Measurements from ENCODE around the gene CD74. TPM values are rescaled to one million over a fixed set of nuclear protein-coding genes. Genes with fewer than 3 reads are reported as not detected.

The CD74 gene
- total and polyA plus RNA-seq, 2 of the 13 experiments (the other 11 are each of a cell fraction or from before 2014, with no cell fraction given), result 34.1 to 84.4 TPM

DNA sequence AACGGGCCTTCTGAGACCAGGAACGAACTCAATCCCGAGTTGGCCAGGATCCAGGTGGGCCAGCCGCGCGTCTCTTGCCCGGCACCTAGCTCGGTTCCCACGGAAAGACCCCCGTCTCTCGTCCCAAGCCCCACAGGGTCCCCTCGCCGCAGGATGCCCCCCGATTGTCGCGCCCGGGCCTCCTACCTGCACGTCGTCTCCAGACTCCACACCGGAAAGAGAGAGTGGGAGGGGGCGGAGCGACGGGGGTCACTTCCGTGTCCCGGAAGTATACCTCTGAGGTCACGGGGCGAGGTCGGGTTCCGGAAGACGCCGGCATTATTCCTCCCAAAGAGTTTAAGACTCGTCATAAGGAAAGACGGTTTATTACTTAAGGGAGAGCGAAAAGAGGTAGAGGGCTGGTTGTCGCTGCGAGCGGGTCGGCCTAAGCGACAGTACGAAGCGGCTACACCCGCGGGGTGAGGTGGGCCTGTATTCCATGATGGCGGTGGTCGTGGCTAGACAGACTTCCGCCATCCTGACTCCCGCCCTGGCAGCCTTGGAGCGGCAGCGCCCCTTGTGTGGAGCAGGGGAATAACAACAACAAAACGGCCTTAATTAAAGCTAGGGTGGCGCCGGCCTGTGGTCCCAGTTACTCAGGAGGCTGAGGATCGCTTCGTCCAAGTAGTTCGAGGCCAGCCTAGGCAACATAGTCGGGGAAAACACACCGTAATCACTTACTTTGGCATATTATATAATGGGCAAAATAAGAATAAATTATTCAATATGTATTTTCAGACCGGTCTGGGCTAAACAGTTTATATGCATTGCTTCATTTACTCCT is 37.0 kb upstream of the CD74 start, which contains the start of gene RPS14 (continued):
- TF ChIP-seq, protein P1, sequence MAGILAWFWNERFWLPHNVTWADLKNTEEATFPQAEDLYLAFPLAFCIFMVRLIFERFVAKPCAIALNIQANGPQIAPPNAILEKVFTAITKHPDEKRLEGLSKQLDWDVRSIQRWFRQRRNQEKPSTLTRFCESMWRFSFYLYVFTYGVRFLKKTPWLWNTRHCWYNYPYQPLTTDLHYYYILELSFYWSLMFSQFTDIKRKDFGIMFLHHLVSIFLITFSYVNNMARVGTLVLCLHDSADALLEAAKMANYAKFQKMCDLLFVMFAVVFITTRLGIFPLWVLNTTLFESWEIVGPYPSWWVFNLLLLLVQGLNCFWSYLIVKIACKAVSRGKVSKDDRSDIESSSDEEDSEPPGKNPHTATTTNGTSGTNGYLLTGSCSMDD (CRISPR knock-in tag; IDR thresholded peaks at IDR 0.05), result 0 out of 2 replicates have a peak, but pooled peaks have one; percentile 40
- TF ChIP-seq ZNF563 (CRISPR knock-in tag; IDR thresholded peaks at IDR 0.05) (peak; percentile 58; the same call in 1 of the 2 replicates), ZNF766 (CRISPR knock-in tag; IDR thresholded peaks at IDR 0.05; ENCODE audit: borderline replicate concordance) (peak; percentile 69; the same call in 1 of the 2 replicates), HOXD1 (CRISPR knock-in tag; IDR thresholded peaks at IDR 0.05) (0 out of 2 replicates have a peak, but pooled peaks have one; percentile 21), BORCS8-MEF2B (CRISPR knock-in tag; IDR thresholded peaks at IDR 0.05) (peak; percentile 74; the same call in 1 of the 2 replicates), GLI4 (CRISPR knock-in tag; IDR thresholded peaks at IDR 0.05; ENCODE audit: borderline replicate concordance) (peak; percentile 43; the same call in 1 of the 2 replicates), TEAD3 (CRISPR knock-in tag; optimal IDR thresholded peaks at IDR 0.05; ENCODE audit: borderline replicate concordance) (peak; percentile 42), ZFP41 (CRISPR knock-in tag; IDR thresholded peaks at IDR 0.05; ENCODE audit: borderline replicate concordance) (no peak; the same call in 1 of the 2 replicates), ZNF124 (CRISPR knock-in tag; IDR thresholded peaks at IDR 0.05) (peak; percentile 63; the same call in 1 of the 2 replicates), RARG (CRISPR knock-in tag; IDR thresholded peaks at IDR 0.05; ENCODE audit: low read depth) (no peak), ZNF143 (CRISPR knock-in tag; IDR thresholded peaks at IDR 0.05) (peak; percentile 49), BRCA1 (CRISPR knock-in tag; IDR thresholded peaks at IDR 0.05) (no peak), ZNF12 (CRISPR knock-in tag; IDR thresholded peaks at IDR 0.05) (no peak), ZNF335 (CRISPR knock-in tag; IDR thresholded peaks at IDR 0.05) (peak; percentile 77; the same call in 1 of the 2 replicates), ZNF564 (CRISPR knock-in tag; IDR thresholded peaks at IDR 0.05) (no peak), ZNF792 (CRISPR knock-in tag; IDR thresholded peaks at IDR 0.05) (no peak; the same call in 1 of the 2 replicates), RXRA (CRISPR knock-in tag; IDR thresholded peaks at IDR 0.05) (peak; percentile 77)
- TF ChIP-seq, protein P2, sequence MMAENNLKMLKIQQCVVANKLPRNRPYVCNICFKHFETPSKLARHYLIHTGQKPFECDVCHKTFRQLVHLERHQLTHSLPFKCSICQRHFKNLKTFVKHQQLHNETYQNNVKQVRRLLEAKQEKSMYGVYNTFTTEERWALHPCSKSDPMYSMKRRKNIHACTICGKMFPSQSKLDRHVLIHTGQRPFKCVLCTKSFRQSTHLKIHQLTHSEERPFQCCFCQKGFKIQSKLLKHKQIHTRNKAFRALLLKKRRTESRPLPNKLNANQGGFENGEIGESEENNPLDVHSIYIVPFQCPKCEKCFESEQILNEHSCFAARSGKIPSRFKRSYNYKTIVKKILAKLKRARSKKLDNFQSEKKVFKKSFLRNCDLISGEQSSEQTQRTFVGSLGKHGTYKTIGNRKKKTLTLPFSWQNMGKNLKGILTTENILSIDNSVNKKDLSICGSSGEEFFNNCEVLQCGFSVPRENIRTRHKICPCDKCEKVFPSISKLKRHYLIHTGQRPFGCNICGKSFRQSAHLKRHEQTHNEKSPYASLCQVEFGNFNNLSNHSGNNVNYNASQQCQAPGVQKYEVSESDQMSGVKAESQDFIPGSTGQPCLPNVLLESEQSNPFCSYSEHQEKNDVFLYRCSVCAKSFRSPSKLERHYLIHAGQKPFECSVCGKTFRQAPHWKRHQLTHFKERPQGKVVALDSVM (CRISPR knock-in tag; IDR thresholded peaks at IDR 0.05), result peak; percentile 78
- TF ChIP-seq, protein P3, sequence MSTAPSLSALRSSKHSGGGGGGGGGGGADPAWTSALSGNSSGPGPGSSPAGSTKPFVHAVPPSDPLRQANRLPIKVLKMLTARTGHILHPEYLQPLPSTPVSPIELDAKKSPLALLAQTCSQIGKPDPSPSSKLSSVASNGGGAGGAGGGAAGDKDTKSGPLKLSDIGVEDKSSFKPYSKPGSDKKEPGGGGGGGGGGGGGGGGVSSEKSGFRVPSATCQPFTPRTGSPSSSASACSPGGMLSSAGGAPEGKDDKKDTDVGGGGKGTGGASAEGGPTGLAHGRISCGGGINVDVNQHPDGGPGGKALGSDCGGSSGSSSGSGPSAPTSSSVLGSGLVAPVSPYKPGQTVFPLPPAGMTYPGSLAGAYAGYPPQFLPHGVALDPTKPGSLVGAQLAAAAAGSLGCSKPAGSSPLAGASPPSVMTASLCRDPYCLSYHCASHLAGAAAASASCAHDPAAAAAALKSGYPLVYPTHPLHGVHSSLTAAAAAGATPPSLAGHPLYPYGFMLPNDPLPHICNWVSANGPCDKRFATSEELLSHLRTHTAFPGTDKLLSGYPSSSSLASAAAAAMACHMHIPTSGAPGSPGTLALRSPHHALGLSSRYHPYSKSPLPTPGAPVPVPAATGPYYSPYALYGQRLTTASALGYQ (CRISPR knock-in tag; IDR thresholded peaks at IDR 0.05), result peak; percentile 32
- TF ChIP-seq, protein P4, sequence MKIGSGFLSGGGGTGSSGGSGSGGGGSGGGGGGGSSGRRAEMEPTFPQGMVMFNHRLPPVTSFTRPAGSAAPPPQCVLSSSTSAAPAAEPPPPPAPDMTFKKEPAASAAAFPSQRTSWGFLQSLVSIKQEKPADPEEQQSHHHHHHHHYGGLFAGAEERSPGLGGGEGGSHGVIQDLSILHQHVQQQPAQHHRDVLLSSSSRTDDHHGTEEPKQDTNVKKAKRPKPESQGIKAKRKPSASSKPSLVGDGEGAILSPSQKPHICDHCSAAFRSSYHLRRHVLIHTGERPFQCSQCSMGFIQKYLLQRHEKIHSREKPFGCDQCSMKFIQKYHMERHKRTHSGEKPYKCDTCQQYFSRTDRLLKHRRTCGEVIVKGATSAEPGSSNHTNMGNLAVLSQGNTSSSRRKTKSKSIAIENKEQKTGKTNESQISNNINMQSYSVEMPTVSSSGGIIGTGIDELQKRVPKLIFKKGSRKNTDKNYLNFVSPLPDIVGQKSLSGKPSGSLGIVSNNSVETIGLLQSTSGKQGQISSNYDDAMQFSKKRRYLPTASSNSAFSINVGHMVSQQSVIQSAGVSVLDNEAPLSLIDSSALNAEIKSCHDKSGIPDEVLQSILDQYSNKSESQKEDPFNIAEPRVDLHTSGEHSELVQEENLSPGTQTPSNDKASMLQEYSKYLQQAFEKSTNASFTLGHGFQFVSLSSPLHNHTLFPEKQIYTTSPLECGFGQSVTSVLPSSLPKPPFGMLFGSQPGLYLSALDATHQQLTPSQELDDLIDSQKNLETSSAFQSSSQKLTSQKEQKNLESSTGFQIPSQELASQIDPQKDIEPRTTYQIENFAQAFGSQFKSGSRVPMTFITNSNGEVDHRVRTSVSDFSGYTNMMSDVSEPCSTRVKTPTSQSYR (CRISPR knock-in tag; IDR thresholded peaks at IDR 0.05; ENCODE audit: borderline replicate concordance), result no peak
- TF ChIP-seq, protein P5, sequence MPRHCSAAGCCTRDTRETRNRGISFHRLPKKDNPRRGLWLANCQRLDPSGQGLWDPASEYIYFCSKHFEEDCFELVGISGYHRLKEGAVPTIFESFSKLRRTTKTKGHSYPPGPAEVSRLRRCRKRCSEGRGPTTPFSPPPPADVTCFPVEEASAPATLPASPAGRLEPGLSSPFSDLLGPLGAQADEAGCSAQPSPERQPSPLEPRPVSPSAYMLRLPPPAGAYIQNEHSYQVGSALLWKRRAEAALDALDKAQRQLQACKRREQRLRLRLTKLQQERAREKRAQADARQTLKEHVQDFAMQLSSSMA (CRISPR knock-in tag; IDR thresholded peaks at IDR 0.05), result 0 out of 2 replicates have a peak, but pooled peaks have one; percentile 64

All from HepG2 (cell line).